Suppressor macrophage treated with lipopolysaccharide for 1 hour (primary cell): ENCODE data around the gene CHD6.

ENCODE experiments used
- DNase-seq, 3 donors: peaks; one replicate each; pipeline ENCODE4 v3.0.0-alpha.2; 2020 to 2022

Gene CHD6

DNA sequence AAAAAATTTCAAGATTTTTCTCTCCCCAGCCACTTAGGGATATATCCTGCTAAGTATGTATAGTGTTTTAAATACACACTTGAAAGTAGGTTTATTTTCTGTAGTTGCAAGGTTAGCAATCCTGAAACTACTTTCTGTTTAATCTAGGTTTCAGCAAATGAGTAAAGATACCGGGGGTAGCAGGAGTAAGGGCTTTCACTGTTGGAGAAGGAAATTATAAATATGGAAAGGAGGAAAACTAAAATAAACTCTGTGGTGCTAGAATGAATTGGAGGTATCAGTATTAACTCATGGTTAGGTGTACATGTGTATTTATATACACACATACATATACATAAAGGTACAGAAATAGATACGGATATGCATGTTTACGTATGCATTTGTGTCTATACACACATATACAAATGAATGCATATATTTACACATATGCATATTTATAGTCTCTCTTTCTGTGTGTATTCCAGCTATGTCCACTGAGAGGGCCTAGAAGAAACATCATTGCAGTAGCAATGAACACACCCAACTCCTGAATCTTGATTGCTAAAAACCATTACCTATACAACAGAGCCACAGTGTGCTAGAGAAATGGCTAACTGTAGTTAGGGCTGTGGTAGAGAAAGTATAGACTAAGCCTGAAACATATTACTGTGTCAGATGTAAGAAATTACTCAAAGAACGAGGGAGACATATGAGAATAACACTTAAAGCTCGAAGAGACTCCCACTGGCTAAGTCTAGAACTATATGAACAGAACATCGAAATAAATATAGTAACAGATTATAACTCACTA lies 155.6 kb downstream of the CHD6 start:
- DNase-seq = no peak

- DNase-seq = no peak
These were observed 159.4 kb downstream of the CHD6 start for GRCh38 chr20:41458761-41459160.

- no peak for DNase-seq
These were observed 160.9 kb downstream of the CHD6 start for GRCh38 chr20:41457173-41457857.

DNA sequence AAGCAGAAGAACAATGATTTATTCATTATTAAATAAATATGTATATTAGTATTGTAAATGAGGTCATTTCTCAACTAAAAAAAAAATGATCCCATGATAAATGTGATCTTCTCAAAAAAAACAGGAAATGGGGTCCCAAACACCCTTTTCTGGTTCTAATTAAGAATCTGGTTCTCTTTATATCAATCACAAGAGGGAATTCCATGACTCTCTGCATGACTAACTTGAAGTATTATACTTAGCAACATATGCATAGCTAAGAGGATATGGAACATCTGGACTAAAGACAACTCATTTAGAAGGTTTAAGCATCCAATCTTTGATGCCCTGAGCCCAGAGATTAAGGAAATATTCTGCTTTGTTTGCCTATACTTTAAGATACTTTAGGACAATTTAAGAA lies 161.8 kb downstream of the CHD6 start:
- no peak for DNase-seq

DNA sequence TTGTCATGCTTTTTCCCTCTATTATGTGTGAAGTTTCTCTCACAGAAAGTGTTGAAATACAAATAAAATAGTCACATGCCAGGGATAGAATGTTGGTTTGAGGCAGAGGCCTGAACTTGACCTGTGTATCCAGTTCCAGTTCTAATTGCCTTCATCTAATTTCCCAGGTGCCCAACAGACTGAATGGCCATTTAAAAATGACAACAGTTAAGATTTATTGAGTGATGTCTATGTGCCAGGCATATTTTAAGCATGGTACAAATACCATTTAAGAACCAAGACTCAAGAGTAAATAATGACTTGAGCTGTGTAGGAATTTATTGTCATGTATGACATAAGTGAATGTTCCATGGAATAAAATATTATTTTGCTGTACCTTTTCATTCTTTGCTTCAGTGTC lies 163.9 kb downstream of the CHD6 start:
- DNase-seq = no peak

DNA sequence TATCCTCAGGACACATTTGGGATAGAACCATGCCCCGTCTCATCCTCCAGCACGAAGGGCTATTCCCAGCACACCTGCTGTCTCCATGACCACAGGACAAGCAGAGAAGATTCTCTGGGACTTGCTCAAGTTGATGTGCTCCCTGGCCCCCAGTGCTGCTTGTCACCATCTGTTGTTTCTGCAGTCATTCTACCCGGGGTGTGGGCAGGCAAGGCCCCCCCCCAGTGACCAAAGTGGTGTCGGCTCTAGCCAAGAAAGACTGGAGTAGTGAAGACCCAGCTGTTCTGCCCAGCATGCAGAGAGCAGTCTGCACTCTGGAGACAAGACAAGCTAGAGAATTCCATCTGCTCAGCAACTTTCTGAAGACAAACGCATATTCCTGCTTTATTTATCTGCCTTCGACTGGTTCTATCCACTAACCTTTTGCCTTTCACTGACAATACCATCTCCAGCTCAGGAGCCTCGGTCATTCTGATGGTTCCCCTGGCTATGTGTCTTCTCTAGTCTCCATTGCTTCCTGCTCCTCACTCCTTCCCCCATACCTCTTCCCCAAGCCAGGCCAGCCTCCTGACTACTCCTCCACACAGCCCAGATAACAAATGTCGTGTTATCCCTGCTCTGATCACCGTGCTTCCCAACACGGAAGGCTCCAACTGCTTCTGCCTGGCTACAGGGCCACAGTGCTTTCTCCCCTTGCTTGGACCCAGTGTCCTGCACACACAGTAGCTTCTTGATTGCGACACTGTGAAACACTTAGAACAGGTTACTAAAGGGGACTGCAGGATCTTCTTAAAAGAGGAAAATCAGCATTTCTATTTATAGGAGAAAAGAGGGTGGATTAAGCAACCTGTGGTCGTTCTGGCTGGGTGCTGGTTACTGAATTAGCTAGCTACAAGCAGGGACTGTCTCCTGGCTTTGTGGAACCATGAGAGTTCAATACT lies 164.9 kb downstream of the CHD6 start:
- no peak for DNase-seq

GRCh38 chr20:41452226-41452625 lies 166.0 kb downstream of the CHD6 start:
- DNase-seq = no peak

DNA sequence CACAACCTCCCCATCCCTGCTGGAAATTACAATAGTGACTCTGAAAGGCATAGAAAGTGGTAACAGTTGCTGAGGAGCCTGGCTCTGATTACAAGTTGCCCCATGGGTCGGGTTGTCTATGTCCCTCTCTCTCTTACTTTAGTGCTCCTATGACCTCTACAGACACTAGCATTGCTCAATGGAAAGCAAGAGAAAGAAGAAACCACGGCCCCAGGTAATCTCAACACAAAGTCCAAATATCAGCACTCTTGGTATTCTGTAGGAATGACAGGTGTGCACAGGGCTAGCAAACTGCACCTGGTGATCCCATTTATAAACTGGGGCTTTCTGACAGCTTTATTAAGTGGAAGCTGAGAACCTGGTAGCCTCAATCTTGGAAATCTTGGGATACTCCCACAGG lies 171.2 kb downstream of the CHD6 start:
- no peak for DNase-seq

DNA sequence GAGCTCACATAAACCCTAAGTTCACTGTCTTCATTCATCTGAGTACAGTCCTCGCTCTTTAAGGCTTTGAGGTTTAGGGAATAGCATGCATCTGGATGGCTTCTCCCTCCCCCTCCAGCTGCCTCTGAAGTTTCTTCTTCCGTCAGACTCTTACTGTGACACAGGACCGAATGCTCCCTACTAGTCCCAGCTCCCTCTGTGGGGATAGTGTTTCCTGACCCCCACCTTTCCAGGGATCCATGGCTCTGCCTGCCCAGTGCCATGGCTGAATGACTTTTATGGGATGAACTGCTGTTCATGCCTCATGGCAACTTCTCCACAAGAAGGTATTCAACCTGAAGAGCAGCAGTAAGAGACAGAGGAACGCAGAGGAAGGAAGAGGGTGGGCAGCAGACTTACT lies 171.7 kb downstream of the CHD6 start:
- no peak for DNase-seq

DNA sequence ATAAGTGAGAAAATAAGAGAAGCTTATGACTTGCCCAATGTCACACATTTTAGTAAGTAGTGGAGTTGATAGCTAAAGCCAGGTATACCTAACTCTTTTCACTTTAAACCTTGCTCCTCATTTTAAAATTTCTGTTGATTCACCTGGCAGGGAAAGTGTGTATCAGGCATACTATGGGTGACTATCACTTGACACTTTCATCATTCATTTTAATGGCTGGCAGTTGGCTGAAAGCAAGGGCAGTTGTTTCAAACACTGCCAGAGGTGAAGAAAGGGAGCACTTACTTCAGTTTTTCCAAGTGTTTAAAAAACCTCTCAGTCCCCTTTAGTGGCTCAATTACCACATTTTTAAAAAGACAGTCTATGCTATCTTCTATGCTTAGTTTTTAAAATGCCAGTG lies 173.4 kb downstream of the CHD6 start:
- DNase-seq = no peak

DNA sequence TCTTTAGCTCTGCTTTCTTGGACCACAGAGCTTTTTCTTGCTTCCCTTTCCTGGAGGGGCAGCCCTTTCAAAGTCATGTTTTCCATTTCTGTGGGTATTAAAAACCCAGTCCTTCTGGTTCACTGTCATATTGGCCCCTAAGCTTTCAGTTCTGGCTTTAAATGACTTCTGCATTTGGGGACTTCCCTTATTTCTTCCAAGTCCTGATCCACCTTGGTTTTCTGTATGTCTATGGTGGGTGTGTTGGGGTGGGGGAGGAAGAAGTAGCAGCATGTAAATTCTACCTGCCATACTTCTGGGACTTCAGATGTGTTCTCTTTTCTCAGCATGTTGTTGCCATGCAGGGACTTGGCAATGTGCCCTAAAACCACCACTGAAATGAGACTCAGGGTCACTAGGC lies 174.5 kb downstream of the CHD6 start:
- DNase-seq = peak; percentile 24 to 40 (median 24)

GRCh38 chr20:41440882-41441281 lies 177.3 kb downstream of the CHD6 start:
- DNase-seq = no peak

DNA sequence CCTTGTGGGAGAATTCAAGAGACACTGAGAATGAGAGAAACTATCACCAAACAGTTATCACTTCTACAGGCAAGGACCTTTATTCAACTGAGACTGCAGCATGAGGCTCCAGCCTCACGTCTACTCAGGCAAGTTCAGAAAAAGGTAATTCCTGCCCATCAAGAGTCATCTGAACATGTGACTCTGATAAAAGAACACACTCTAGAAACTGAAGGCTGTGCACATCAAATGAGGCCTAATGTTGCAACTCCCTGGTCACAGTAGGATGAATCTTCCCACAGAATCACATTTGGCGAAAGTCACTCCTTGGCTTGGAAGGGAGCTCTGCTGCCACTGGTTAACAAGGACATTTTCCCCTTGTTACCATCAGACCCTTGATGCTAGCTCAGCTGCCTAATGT lies 180.3 kb downstream of the CHD6 start:
- DNase-seq = peak; percentile 4 to 28 (median 5)

DNA sequence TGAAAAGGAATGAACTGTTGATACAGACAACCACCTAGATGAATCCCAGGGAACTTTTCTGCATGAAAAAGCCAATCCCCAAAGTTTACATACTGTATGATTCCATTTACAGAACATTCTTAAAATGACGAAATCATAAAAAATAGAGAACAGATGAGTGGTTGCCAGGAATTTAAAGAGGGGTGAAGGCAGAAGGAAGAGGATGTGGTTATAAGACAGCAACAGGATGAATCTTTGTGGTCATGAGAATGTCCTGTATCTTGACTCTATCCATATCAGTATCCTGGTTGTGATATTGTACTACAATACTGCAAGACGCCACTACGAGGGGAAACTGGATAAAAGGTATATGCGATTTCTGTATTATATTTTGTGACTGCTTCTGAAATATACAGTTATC lies 181.5 kb downstream of the CHD6 start:
- peak; percentile 1 to 48 (median 19) for DNase-seq

GRCh38 chr20:41433203-41433602 lies 185.0 kb downstream of the CHD6 start:
- DNase-seq = no peak

DNA sequence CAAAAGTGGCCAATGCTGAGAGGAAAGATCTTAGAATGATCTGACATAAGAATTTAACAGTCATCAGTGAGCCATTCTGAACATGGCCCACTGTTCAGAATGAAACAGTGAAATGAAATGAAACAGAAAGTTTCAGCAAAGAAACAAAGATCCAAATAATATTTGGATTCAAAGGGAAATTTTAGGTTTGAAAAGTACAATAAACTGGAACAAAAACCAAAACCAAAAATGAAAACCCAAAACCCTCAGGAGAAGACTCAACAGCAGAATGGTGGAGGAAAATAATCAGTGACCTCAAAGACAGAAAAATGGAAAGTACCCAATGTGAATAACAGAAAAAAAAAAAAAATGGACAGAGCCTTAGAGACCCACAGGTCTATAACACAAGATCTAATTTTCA lies 185.4 kb downstream of the CHD6 start:
- DNase-seq = peak; percentile 10 to 65 (median 22)

DNA sequence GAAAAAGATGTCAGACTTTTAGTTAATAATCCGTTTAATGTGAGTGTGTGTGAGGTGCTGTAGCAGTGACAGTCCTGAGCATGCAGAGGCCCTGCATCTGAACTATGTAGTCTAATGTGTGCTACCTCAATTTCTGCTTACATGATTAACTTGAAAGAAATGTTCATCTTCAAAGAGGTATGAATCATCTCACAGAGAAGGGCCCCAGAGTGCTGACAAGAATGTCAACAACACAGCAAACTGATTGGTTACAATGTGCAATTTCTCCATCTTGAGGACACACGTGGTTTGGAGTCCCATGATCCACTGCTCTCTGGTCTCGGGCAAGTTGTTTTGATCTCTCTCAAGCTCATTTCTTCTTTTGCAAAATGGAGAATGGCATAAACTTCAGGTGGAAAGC lies 189.9 kb downstream of the CHD6 start:
- no peak for DNase-seq

- no peak for DNase-seq
These were observed 190.3 kb downstream of the CHD6 start for GRCh38 chr20:41427833-41428232.

- no peak for DNase-seq
These were observed 191.2 kb downstream of the CHD6 start for GRCh38 chr20:41426976-41427375.

DNA sequence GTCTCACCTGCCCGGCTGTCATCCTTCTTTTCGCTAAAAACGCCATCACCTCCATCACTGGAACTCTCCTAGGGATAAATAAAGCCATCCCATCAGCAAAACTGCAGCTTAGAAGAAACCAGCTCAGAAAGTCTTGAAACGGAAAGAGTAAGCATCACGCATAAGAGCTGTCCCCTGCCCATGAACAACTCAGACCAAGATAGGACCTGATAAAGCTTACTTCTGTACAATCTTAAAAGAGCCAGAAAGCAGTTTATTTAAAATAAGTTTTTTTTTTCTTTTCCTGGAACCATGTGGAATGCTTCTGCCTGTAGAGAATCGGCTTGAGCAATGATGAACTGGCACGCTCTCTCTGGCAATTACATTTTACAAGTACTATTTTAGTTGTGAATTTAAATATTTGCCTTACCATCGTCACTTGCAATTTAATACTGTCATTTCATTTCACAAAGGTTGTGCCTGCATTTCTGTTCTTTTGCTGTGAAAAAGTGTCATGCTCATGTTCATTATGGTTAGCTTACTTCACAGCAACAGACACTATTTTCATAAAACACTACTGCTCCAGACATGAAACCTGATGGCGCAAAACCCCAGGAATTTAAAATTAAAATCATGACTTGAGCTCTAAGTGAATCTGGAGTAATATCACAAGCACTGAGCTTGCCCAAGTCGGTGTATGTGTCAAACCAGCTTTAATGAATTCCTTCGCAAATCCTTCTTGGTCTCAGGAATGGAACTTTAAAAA lies 191.9 kb downstream of the CHD6 start:
- no peak for DNase-seq

GRCh38 chr20:41425180-41425884 lies 192.8 kb downstream of the CHD6 start:
- DNase-seq = no peak

DNA sequence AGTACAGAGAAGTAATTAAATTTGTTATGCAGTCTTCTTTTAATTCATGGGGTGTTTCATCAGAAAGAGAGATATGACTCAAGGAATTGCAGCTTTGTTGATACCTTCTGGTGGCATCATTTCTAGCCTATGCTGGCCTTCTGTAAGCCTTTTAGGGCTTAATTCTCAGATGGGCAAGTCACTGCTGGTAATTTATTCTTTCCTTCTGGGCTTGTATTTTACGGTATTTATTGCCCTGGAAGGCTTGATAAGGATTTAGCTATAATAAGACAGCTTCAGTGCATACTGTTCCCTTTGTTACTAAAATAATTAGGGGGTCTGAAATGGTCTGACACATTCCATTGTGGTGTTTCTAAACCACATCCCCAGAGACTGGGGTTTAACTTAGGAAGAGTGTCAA lies 193.6 kb downstream of the CHD6 start:
- no peak for DNase-seq
